GM12875 (cell line): Measurements from ENCODE around the gene TGFB1I1.
"Not testable (repeated sequence)": the region's sequence is repeated elsewhere in the genome, so short reads cannot be mapped to it uniquely, and the experiment has no call there.

ENCODE experiments used
- H3K4me3 ChIP-seq: one replicate; pipeline ENCODE4 v1.5.1; 2011; ENCODE audit warnings: low read depth, low read length, control low read depth
- TF ChIP-seq, protein P1 (sequence below): IDR thresholded peaks from 2 replicates; pipeline ENCODE4 v1.5.1; 2011; ENCODE audit warnings: low read depth, mild to moderate bottlenecking, control low read depth, inconsistent platforms, low read length, moderate library complexity, borderline replicate concordance; ENCODE audit not compliant: insufficient read depth

The TGFB1I1 gene

DNA sequence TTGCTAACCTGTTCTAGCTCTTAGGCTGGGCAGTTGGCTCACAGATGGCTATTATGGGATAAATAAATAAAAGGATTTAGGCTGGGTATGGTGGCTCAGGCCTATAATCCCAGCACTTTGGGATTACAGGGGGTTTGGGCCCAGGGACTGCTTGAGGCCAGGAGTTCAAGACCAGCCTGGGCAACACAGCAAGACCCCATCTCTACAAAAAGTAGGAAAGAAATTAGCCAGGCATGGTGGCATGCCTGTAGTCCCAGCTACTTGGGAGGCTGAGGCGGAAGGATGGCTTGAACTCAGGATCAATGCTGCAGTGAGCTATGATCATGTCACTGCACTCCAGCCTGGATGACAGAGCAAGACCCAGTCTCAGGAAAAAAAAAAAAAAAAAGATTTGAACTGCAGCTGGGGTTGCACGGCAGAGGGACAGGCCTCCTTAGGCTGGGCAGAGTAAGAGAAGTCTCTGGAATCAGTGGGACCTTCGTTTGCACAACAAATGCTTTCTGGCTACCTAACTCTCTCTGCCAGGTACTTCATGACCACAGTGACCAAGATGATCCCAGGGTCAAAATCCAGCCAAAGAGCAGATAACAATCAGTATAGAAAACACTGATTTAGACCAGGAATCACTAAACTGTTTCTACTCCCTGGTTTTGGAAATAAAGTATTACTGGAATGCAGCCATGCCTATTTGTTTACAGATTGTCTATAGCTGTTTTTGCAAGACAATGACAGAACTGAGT lies 29.4 kb downstream of the TGFB1I1 start:
- TF ChIP-seq, protein P1, sequence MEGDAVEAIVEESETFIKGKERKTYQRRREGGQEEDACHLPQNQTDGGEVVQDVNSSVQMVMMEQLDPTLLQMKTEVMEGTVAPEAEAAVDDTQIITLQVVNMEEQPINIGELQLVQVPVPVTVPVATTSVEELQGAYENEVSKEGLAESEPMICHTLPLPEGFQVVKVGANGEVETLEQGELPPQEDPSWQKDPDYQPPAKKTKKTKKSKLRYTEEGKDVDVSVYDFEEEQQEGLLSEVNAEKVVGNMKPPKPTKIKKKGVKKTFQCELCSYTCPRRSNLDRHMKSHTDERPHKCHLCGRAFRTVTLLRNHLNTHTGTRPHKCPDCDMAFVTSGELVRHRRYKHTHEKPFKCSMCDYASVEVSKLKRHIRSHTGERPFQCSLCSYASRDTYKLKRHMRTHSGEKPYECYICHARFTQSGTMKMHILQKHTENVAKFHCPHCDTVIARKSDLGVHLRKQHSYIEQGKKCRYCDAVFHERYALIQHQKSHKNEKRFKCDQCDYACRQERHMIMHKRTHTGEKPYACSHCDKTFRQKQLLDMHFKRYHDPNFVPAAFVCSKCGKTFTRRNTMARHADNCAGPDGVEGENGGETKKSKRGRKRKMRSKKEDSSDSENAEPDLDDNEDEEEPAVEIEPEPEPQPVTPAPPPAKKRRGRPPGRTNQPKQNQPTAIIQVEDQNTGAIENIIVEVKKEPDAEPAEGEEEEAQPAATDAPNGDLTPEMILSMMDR = no peak
- H3K4me3 ChIP-seq = no peak overlapping the region

DNA sequence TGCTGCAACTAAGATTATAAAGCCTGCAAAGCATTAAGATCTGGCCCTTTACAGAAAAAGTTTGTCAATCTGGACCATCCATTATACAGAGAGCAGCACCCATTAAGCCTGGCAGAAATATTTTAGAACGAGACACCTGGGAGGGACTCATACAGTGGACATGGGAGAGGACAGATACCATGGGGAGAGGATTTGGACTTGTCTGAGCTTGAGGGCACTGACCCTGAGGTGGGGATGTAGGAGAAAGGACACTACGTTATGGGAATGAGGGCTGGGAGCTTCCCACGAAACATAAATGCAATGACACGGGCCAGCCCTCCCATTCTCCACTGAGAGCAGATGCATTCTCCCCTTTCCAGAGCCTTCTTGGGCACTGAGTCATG lies 30.0 kb downstream of the TGFB1I1 start:
- TF ChIP-seq, protein P1 = no peak
- H3K4me3 ChIP-seq = no peak overlapping the region

DNA sequence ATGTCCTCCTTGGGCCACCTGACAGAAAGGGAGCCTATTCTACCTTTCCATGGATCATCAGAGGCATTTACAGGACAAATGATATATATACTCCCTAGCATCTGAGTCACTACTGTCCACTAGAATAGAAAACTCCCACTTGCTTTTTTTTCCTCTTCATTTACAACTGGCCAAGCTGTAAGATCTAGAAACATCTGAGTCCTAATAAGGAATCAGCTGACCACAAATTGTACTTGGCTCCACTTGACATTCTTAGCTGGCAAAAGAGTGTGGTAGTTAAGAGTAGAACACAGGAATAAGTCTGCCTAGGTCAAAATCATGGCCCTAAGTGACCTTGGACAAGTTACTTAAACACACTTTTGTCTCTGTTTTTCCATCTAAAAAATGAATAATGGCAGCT lies 31.0 kb downstream of the TGFB1I1 start:
- TF ChIP-seq, protein P1 = no peak
- no peak overlapping the region for H3K4me3 ChIP-seq

DNA sequence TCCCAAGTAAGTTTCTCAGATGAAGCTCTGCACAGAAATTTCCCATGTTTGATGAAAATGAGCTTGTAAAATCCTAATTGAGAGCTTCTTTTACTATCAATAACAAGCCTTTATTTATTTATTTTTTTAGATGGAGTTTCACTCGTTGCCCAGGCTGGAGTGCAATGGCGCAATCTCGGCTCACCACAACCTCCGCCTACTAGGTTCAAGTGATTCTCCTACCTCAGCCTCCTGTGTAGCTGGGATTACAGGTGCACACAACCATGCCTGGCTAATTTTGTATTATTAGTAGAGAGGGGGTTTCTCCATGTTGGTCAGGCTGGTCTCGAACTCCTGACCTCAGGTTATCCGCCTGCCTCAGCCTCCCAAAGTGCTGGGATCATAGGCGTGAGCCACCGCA lies 31.6 kb downstream of the TGFB1I1 start:
- not testable (repeated sequence) for H3K4me3 ChIP-seq

DNA sequence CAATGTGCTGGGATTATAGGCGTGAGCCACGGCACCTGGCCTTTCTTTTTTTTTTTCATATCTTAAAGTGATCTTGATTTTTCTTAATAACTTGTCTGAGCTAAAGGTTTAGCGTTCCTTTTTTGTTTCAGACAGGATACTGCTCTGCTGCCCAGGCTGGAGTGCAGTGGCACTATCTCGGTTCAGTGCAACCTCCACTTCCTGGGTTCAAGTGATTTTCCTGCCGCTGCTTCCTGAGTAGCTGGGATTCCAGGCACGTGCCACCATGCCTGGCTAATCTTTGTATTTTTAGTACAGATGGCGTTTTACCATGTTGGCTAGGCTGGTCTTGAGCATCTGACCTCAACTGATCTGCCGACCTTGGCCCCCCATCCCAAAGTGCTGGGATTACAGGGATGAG lies 32.2 kb downstream of the TGFB1I1 start:
- TF ChIP-seq, protein P1 = no peak
- H3K4me3 ChIP-seq = no peak overlapping the region

DNA sequence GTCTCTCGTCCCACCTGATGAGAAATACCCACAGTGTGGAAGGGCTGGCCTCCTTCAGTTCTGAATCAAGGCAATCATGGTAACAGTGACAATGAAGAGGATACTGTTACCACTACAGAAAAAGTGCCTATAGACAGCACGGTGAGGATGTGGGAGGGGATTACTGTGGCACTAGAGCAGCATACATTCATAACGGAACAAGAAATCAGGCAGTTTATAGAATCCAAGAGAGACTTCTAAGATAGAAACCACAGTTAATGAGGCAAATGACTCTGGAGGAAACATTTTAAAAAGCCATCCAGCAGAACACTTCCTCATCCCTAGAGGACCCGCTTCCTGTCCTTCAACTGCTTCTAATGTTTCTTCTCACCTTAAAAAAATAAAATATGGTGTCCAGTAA lies 33.5 kb downstream of the TGFB1I1 start:
- H3K4me3 ChIP-seq = no peak overlapping the region
- TF ChIP-seq, protein P1 = no peak

DNA sequence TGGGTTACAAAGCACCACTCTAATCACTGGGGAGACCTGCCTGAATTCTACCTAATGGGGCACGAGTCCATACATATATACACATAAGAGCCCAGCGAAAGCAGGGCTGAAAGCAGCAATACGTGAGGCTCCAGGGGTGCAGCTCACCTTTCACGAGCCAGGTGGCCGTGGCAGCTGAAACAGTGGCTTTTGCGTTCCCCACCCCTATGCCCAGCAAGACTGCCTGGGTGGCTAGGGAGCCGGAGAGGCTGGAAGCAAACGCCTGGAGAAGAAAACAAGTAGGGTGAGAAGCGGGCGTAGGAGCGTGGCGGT lies 35.6 kb downstream of the TGFB1I1 start:
- TF ChIP-seq, protein P1 = no peak
- peak overlapping the region; percentile 74 for H3K4me3 ChIP-seq
